ENCODE results near the gene PDCD4. TPM values are rescaled to one million over a fixed set of nuclear protein-coding genes. Genes with fewer than 3 reads are reported as not detected.

Gene PDCD4
- total and polyA plus RNA-seq, 2 of the 13 experiments (the other 11 are each of a cell fraction or from before 2014, with no cell fraction given), result 22.8 to 56.2 TPM

- 0 out of 2 replicates have a peak, but pooled peaks have one; percentile 60 for TF ChIP-seq SAP130 (CRISPR knock-in tag; IDR thresholded peaks at IDR 0.05; ENCODE audit: low read depth)
- TF ChIP-seq NFE2L2 (IDR thresholded peaks at IDR 0.05; ENCODE audit: low read length), result no peak
- 0 out of 2 replicates have a peak, but pooled peaks have one; percentile 17 for TF ChIP-seq KDM6A (CRISPR knock-in tag; IDR thresholded peaks at IDR 0.05; ENCODE audit: low read depth)
- TF ChIP-seq DRAP1 (CRISPR knock-in tag; IDR thresholded peaks at IDR 0.05), result peak; percentile 50; the same call in 1 of the 2 replicates
- TF ChIP-seq SRSF4 (IDR thresholded peaks at IDR 0.05; ENCODE audit: low read depth, low read length, poor library complexity, severe bottlenecking), result no peak
- peak; percentile 76; the same call in 1 of the 3 replicates for TF ChIP-seq MXI1 (IDR thresholded peaks at IDR 0.05; ENCODE audit: borderline replicate concordance, low read depth, low read length)
These were observed 46.5 kb downstream of the PDCD4 start (continued) for GRCh38 chr10:110918269-110918642.

- intact Hi-C loops (cut with micrococcal nuclease; ENCODE audit: unreplicated experiment) (no loop called here), in situ Hi-C loops (cut with HindIII; ENCODE audit: extremely low pct_ligation_motif_present, low pct_unique_long_range_greater_than_20kb) (no loop called here)
- POLR2A ChIA-PET, result interaction anchor here (0.6 to 2.1 kb wide), 25 partner anchors 8 to 247 kb away, joined by 3 to 24 read pairs (median 6); partner anchors contain the start of gene PDCD4
- FAIRE-seq (peak; percentile 89), DNase-seq (ENCODE audit: low spot score) (peak; percentile 99), ATAC-seq (peak; percentile 96)
- Histone ChIP-seq H4K20me1 (ENCODE audit: insufficient read depth, low read length) (no peaks in the 10 kb centered on the region), H3K36me3 (replicated peaks in 1 of 2; ENCODE audit: control insufficient read depth in 1 of 2, insufficient read depth in 2 of 2, low read length in 2 of 2) (no peaks in the 10 kb centered on the region), H3K27me3 (ENCODE audit: control insufficient read depth in 1 of 2, insufficient read depth in 2 of 2, low read length in 2 of 2) (no peaks in the 10 kb centered on the region; a peak in 1 of 5 replicates), H3K4me1 (ENCODE audit: insufficient read depth, low read length) (peaks cover 43% of the 10 kb centered on the region), H3K9me3 (ENCODE audit: low read length) (no peaks in the 10 kb centered on the region), H3K9ac (ENCODE audit: insufficient read depth, low read depth, low read length) (peak within 1 kb of the TSS; percentile 90), H2AFZ (ENCODE audit: low read length) (peak within 1 kb of the TSS; percentile 73), H3K4me3 (replicated peaks in 1 of 3; ENCODE audit: insufficient read depth in 1 of 3, low read depth in 2 of 3, low read length in 3 of 3) (peak within 1 kb of the TSS; percentile 83 to 93 (median 89)), H3K79me2 (ENCODE audit: insufficient read depth, low read length) (peaks cover 45% of the 10 kb centered on the region), H3K4me2 (ENCODE audit: low read depth, low read length) (peak within 1 kb of the TSS; percentile 78), H3K27ac (ENCODE audit: extremely low read length, insufficient read depth, low read length) (peak within 1 kb of the TSS; percentile 97)
- CTCF ChIA-PET (ENCODE audit: low intra/inter-chr PET ratio, low total read pairs), result interaction anchor here (1.2 kb wide), 1 partner anchor 172 kb away, joined by 4 read pairs; no protein-coding TSS in a partner anchor
- WGBS (ENCODE audit: low lambda C conversion rate), result 0% methylated on average over 13 of the region's 40 CpGs
- TSS peak; percentile 68 for BruUV-seq (replicated peaks)
- no peak for TF ChIP-seq ARNT (IDR thresholded peaks at IDR 0.05)
- TF ChIP-seq ZNF704 (CRISPR knock-in tag; IDR thresholded peaks at IDR 0.05; ENCODE audit: borderline replicate concordance), result no peak
- TF ChIP-seq ARHGAP35 (CRISPR knock-in tag; IDR thresholded peaks at IDR 0.05; ENCODE audit: borderline replicate concordance), result no peak; the same call in 1 of the 2 replicates
- TF ChIP-seq ZNF691 (CRISPR knock-in tag; IDR thresholded peaks at IDR 0.05; ENCODE audit: borderline replicate concordance, low read depth), result no peak
- TF ChIP-seq PRDM15 (CRISPR knock-in tag; IDR thresholded peaks at IDR 0.05), result no peak; the same call in 1 of the 2 replicates
- TF ChIP-seq DNMT1 (CRISPR knock-in tag; IDR thresholded peaks at IDR 0.05), result no peak
- TF ChIP-seq ZNF556 (CRISPR knock-in tag; IDR thresholded peaks at IDR 0.05; ENCODE audit: borderline replicate concordance), result no peak
- TF ChIP-seq ZNF101 (CRISPR knock-in tag; IDR thresholded peaks at IDR 0.05; ENCODE audit: borderline replicate concordance, low read depth), result no peak
- TF ChIP-seq NKX3-1 (CRISPR knock-in tag; IDR thresholded peaks at IDR 0.05), result peak; percentile 69; the same call in 1 of the 2 replicates
- no peak for TF ChIP-seq ATM (IDR thresholded peaks at IDR 0.05; ENCODE audit: borderline replicate concordance)
- peak; percentile 67; the same call in 1 of the 2 replicates for TF ChIP-seq ZNF772 (CRISPR knock-in tag; IDR thresholded peaks at IDR 0.05)
These were observed 47.1 kb downstream of the PDCD4 start, which contains the start of gene BBIP1 for GRCh38 chr10:110918643-110919348. BBIP1 (minus strand) TSS chr10:110919180; CDS start chr10:110918157, 1,023 bp downstream.
